ENCODE results near the gene OXLD1.

The OXLD1 gene

GRCh38 chr17:81702934-81703746 lies 36.7 kb upstream of the OXLD1 start, which contains the start of gene MRPL12:
TSS of gene MRPL12 (plus strand) at chr17:81703367. CDS start at chr17:81703502, 135 bp downstream.
- H3K27ac ChIP-seq = peak within 1 kb of the TSS; percentile 90
- DNase-seq (ENCODE audit: low read depth, low spot score) = peak; percentile 55

DNA sequence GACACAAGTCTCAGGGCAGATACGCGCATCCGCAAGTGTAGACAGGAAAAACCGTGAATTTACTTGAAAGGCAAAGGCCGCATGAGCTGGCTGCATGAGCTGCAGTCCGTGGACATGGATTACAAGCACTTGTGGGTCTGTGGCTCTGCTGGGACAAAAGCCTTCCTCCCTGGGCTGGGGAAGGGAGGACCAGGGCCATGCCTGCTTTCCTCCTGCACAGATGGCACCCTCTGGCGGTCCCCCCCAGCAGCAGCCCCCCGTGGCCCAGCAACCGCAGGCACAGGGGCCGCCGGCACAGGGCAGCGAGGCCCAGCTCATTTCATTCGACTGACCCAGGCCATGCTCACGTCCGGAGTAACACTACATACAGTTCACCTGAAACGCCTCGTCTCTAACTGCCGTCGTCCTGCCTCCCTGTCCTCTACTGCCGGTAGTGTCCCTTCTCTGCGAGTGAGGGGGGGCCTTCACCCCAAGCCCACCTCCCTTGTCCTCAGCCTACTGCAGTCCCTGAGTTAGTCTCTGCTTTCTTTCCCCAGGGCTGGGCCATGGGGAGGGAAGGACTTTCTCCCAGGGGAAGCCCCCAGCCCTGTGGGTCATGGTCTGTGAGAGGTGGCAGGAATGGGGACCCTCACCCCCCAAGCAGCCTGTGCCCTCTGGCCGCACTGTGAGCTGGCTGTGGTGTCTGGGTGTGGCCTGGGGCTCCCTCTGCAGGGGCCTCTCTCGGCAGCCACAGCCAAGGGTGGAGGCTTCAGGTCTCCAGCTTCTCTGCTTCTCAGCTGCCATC lies 35.1 kb upstream of the OXLD1 start:
- no peak for DNase-seq (ENCODE audit: low read depth, low spot score)
- H3K27ac ChIP-seq = peak overlapping the region; percentile 90

DNA sequence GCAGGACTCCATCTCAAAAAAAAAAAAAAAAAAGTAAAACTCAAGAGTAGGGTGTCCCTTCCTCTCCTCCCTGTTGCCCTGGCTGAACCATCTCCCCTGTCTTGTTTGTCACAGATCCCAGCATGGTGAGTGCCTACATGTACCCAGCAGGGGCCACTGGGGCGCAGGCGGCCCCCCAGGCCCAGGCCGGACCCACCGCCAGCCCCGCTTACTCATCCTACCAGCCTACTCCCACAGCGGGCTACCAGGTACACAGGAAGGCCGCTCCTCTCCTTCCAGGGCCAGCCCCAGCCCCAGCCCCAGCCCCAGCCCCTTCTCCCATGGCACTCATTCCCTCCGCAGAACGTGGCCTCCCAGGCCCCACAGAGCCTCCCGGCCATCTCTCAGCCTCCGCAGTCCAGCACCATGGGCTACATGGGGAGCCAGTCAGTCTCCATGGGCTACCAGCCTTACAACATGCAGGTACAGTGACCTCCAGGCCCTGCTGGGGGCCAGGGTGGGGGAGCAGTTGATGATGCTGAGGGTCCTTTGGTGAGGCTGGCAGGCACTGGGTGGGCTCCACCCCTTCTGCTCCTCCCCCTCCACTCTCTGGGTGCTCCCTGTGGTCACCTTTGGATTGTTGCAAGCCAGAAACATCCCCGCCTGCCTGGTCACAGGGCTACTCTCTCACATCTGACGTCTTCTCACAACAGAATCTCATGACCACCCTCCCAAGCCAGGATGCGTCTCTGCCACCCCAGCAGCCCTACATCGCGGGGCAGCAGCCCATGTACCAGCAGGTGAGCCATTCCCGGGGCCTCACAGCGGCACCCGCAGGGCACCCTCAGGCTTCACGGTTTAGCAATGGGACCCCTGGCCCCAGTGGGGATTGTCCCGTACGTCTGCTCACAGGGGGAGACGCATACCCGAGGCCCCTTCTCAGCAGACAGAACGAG lies 34.2 kb upstream of the OXLD1 start:
- H3K27ac ChIP-seq = no peak overlapping the region
- DNase-seq (ENCODE audit: low read depth, low spot score) = no peak

DNA sequence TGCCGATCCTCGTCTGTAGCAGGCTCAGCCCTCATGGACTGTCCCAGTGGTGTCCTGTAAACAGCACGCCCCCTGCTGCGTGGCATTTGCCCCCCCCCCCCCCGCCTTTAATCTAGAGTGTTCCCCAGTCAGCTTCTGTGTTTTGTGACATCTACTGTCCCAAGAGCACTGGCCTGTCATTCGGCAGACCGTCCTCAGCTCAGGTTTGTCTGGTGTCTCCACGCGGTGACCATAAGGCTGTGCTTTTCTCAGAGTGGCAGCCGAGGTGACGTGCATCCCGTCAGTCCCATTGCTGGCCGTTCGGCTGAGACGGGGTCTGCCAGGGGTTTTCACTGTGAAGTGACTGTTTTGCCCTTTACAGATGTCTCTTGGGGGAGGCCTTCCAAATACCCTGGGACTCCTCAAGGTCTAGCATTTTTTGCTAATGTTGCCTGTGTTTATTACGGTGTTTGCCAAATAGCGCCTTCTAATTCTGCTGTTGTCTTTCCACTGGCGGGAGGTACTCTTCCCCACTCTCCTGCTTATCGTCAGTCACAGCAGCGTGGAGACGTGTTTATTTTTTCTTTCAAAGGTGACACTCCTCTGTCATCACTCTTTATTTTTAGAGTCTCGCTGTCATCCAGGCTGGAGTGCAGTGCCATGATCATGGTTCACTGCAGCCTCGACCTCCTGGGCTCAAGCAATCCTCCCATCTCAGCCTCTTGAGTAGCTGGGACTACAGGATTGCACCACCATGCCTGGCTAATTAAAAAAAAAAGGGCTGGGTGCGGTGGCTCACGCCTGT lies 31.0 kb upstream of the OXLD1 start:
- DNase-seq (ENCODE audit: low read depth, low spot score) = no peak
- no peak overlapping the region for H3K27ac ChIP-seq

DNA sequence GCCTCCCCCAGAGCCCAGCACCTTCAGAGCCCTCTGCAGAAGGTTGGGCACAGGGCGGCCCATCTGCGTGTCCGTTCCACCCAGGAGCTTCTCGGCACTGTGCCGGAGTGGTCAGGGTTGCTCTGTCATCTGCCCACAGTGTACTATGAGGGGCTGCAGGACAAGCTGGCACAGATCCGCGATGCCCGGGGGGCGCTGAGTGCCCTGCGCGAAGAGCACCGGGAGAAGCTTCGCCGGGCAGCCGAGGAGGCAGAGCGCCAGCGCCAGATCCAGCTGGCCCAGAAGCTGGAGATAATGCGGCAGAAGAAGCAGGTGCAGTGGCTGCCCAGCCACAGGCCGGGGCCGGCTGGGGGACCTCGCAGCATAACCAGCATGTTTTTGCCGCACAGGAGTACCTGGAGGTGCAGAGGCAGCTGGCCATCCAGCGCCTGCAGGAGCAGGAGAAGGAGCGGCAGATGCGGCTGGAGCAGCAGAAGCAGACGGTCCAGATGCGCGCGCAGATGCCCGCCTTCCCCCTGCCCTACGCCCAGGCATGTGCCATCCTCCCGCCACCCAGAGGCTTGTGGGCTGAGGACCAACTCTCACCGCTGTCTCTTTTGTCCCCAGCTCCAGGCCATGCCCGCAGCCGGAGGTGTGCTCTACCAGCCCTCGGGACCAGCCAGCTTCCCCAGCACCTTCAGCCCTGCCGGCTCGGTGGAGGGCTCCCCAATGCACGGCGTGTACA lies 30.0 kb upstream of the OXLD1 start:
- H3K27ac ChIP-seq = no peak overlapping the region
- DNase-seq (ENCODE audit: low read depth, low spot score) = no peak

DNA sequence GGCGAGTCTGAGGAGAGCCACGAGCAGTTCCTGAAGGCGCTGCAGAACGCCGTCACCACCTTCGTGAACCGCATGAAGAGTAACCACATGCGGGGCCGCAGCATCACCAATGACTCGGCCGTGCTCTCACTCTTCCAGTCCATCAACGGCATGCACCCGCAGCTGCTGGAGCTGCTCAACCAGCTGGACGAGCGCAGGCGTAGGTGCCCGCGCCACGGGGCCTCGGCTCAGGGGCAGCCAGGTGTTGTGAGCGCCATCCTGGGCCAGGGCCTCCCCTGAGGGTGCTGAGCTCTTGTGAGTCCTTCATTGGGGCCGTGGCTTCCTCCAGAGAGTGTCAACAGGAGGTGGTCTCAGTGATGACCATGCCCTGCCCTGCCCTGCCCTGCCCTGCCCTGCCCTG lies 29.4 kb upstream of the OXLD1 start:
- DNase-seq (ENCODE audit: low read depth, low spot score) = no peak
- no peak overlapping the region for H3K27ac ChIP-seq

DNA sequence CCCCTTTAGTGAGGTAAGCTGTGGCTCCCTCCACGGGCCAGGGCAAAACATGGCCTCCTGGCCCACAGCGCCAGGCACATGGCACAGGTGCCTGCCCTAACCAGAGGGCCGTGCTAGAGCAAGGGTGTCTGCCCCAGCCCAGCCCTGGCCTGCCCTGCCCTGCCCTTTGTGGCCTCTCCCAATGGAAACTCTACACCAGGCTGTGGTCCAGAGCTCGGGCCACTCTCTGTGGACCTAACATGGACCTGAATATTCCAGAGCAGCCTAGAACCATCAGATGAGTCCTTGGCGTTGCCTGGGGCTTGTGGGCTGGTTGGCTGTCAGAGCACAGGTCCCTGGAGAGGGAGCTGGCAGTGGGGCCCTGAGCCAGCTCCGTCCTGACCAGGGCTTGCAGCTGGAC lies 28.8 kb upstream of the OXLD1 start:
- DNase-seq (ENCODE audit: low read depth, low spot score) = no peak
- no peak overlapping the region for H3K27ac ChIP-seq

GRCh38 chr17:81694810-81695209 lies 28.4 kb upstream of the OXLD1 start:
- no peak for DNase-seq (ENCODE audit: low read depth, low spot score)
- no peak overlapping the region for H3K27ac ChIP-seq

- no peak overlapping the region for H3K27ac ChIP-seq
- no peak for DNase-seq (ENCODE audit: low read depth, low spot score)
These were observed 27.3 kb upstream of the OXLD1 start for GRCh38 chr17:81693509-81694210.

GRCh38 chr17:81691608-81692007 lies 25.2 kb upstream of the OXLD1 start:
- no peak for DNase-seq (ENCODE audit: low read depth, low spot score)
- H3K27ac ChIP-seq = no peak overlapping the region

- H3K27ac ChIP-seq = no peak overlapping the region
These were observed 24.8 kb upstream of the OXLD1 start for GRCh38 chr17:81691196-81691595.

DNA sequence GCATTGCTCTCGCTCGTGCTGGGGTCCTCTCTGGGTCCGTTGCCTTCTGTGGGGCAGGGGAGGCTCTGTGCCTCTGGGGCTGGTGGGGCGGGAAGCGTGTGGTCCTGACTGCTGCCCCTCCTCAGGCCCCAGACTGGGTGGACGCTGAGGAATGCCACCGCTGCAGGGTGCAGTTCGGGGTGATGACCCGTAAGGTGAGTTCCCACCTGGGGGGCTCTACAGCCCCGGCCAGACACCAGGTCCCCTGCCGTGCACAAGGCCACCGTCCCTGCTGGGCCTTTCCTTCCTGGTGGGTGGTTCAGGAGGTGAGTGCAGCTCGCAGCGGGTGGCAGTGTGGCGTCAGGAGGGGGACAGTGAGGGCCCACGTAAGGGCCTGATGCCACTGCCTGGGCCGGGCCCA lies 24.1 kb upstream of the OXLD1 start:
- DNase-seq (ENCODE audit: low read depth, low spot score) = no peak
- no peak overlapping the region for H3K27ac ChIP-seq

More at GRCh38 chr17:81691196-81691595, 24.8 kb upstream of the OXLD1 start:
- DNase-seq (ENCODE audit: low read depth, low spot score) = no peak

- no peak overlapping the region for H3K27ac ChIP-seq
- no peak for DNase-seq (ENCODE audit: low read depth, low spot score)
These were observed 23.7 kb upstream of the OXLD1 start for GRCh38 chr17:81690066-81690465.

GRCh38 chr17:81688616-81689015 lies 22.2 kb upstream of the OXLD1 start:
- H3K27ac ChIP-seq = no peak overlapping the region
- no peak for DNase-seq (ENCODE audit: low read depth, low spot score)

DNA sequence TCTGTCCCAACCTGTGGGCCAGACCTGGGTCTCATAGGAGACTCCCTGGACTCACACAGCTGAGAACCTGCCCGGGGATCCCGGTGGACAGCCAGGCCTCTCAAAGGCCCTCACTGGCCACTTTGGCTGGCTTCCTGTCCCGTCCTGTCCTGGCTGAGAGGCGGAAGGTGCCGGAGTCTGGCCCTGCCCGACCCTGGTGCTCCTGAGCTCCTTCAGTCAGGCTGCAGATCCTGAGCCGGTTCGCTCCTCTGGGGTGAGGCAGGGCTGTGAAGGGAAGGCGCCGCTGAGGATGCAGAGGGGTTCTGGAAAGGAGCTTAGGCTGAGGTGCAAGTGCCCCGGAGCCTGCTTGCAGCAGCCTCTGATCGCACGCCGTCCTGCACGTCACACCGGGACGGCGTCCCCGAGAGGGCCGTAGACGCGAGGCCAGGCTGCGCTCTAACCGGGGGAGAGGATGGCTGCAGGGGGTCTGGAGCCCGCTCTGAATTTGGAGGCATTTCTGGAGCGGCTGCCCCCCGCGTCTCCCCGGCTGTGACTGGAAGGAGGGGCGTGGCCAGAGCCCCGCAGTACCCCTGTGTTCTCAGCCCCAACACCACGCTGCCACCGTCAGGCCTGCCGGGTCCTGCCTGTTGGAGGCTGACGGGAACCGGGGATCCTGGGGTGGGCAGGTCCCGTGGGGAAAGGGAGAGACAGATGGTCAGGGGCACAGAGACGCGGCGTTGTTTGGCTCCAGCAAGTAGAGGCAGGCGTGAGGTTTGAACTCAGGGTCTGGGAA lies 21.6 kb upstream of the OXLD1 start:
- DNase-seq (ENCODE audit: low read depth, low spot score) = no peak
- no peak overlapping the region for H3K27ac ChIP-seq

- DNase-seq (ENCODE audit: low read depth, low spot score) = no peak
- no peak overlapping the region for H3K27ac ChIP-seq
These were observed 20.2 kb upstream of the OXLD1 start for GRCh38 chr17:81686614-81687013.

GRCh38 chr17:81685108-81685507 lies 18.7 kb upstream of the OXLD1 start:
- H3K27ac ChIP-seq = peak overlapping the region; percentile 98
- peak; percentile 63 for DNase-seq (ENCODE audit: low read depth, low spot score)
